ENCODE data around the gene FARP1.

The FARP1 gene

DNA sequence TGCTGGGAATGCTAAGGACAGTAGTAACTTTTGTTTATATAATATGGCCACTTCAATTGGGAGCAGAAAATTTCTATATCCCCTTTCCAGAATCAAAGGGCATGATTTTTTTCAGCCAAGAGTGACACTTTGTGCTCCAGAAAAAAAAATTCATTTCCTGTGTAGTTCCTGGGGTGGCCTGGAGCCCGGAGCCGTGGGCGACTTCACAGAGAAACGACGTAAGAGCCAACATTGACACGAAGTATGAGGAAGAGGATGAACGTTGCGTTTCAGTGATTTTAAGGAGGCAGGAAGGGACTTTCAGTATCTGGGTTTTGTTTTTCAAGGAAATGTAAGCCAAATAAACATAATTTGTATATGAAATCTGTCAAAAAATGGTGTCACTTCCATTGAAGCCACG, 246.4 kb downstream of the FARP1 start:
- TF ChIP-seq, protein P1, sequence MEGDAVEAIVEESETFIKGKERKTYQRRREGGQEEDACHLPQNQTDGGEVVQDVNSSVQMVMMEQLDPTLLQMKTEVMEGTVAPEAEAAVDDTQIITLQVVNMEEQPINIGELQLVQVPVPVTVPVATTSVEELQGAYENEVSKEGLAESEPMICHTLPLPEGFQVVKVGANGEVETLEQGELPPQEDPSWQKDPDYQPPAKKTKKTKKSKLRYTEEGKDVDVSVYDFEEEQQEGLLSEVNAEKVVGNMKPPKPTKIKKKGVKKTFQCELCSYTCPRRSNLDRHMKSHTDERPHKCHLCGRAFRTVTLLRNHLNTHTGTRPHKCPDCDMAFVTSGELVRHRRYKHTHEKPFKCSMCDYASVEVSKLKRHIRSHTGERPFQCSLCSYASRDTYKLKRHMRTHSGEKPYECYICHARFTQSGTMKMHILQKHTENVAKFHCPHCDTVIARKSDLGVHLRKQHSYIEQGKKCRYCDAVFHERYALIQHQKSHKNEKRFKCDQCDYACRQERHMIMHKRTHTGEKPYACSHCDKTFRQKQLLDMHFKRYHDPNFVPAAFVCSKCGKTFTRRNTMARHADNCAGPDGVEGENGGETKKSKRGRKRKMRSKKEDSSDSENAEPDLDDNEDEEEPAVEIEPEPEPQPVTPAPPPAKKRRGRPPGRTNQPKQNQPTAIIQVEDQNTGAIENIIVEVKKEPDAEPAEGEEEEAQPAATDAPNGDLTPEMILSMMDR (IDR thresholded peaks at IDR 0.05; ENCODE audit: low read depth, low read length) = no peak
- H3K4me3 ChIP-seq (ENCODE audit: low read depth, low read length) = no peak overlapping the region

DNA sequence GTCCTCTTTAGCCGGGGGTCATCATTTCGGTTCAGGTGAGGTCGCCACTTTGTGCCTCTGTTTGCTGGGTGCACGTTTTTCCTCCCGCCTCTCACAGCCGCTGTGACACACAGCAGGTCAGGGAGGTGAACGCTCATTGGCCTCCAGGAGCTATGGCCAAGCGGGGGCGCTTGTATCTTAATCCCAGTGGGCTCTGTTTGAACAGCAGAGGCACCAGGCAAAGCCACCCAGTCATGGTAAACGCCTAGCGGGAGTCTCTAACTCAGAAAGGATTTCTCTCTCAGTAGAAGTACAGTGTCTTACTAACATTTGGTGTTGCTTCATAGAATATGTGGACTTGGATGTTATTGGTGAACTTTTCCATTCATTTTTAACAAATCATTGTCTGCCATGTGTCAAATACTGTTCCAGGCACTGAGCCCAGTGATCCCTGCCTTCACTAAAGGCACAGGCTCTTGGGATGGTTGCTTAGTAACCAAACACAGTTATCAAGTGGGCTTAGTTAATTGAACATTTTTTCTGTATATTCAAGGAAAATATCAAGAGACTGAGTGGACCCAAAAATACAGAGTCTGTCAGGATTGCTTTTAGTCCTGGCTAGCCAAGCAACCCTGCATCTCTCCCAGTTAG, 247.3 kb downstream of the FARP1 start:
- TF ChIP-seq, protein P1 (IDR thresholded peaks at IDR 0.05; ENCODE audit: low read depth, low read length) = no peak

DNA sequence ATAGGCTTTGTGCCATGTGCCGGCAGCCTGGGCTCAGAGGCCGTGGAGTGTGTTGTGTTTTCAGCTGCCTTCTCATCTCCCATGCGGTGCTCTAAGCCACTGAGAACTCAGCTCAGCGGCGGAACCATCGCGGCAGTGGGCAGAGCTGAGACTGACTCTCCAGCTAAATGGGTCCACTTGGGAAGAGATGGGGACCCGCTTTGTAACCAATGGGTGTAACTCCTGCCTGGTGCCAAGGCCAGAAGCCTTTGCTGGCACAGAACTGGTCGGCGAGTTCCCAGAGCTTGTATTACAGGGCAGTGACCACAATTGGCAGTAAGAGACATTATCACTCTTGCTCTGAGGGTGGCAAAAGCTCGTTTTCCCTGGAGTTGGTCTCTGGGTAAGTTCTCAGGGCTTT, 251.0 kb downstream of the FARP1 start:
- H3K4me3 ChIP-seq (ENCODE audit: low read depth, low read length) = no peak overlapping the region
- TF ChIP-seq, protein P1 (IDR thresholded peaks at IDR 0.05; ENCODE audit: low read depth, low read length) = no peak

More for the DNA sequence above, 247.3 kb downstream of the FARP1 start:
- H3K4me3 ChIP-seq (ENCODE audit: low read depth, low read length) = no peak overlapping the region

DNA sequence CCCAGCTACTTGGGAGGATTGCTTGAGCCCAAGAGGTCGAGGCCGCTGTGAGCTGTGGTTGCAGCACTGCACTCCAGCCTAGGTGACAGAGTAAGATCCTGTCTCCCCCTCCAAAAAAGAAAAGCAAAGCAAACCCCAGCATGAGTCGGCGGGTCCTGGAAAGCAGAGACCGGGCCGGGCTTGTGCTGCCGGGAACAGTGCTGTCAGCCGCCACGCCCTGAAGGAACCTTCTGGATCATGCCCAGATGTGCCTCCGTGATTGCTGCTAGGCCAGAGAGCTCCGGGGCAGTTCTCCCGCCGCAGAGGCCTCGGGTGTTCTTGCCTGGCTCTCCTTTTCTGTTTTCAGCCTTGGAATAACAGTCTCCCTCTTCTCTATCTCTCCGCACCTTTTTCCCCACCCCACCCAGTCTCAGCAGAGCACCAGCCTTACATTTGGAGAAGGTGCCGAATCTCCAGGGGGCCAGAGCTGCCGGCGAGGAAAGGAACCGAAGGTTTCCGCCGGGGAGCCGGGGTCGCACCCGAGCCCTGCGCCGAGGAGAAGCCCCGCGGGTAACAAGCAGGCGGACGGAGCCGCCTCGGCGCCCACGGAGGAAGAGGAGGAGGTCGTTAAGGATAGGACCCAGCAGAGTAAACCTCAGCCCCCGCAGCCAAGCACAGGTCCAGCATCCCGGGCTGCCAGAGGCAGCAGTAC, 252.1 kb downstream of the FARP1 start:
- TF ChIP-seq, protein P1 (IDR thresholded peaks at IDR 0.05; ENCODE audit: low read depth, low read length) = no peak
- H3K4me3 ChIP-seq (ENCODE audit: low read depth, low read length) = no peak overlapping the region

DNA sequence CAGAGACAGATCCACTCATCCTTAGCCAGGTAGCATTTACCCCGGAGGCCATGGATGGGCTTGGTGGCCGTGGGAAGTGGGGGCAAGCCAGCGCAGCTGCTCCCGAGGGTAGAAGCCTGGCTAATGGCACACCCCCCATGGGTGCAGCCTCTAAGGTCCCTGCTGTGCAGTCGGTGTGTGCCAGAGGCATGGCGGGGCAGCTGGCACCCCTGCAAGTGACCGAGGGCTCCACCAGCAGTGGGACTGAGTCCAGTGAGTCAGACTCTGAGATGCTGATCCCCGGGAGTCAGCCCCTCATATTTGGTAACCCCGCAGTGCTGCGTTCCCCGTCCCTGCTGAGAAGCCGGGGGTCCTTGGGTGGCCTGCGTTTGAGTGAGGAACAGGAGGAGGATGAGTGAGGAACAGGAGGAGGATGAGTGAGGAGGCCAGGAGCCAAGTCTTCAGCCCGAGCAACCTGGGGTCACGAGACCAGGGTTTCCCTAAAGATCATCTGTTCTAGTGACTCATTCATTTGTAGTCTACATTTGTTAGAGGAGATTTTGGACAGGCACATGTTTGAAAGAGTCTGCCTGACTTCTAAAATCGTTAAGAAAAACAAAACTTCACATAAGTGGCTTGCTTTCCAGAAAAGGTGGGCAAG, 253.3 kb downstream of the FARP1 start:
- H3K4me3 ChIP-seq (ENCODE audit: low read depth, low read length) = no peak overlapping the region
- TF ChIP-seq, protein P1 (IDR thresholded peaks at IDR 0.05; ENCODE audit: low read depth, low read length) = no peak

DNA sequence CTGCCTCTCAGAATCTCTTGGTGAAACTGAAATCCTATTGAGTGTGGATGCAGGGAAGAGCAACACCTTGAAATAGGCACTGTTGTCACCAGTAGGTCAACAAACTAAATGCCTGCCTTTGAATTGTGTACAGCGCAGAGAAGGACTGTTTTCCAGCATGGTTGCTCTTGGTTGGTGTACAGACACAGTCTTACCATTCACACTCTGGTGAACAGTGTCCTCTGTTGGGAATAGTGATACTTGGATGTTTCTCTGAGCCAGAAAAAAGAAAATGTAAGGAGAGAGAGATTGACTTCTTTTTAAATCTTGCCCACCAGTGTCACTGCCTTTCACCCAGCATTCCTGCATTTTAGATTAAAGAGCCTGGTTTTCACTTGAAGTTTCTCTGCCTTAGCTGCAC, 254.3 kb downstream of the FARP1 start:
- no peak overlapping the region for H3K4me3 ChIP-seq (ENCODE audit: low read depth, low read length)
- TF ChIP-seq, protein P1 (IDR thresholded peaks at IDR 0.05; ENCODE audit: low read depth, low read length) = peak; percentile 22; the same call in 1 of the 2 replicates

DNA sequence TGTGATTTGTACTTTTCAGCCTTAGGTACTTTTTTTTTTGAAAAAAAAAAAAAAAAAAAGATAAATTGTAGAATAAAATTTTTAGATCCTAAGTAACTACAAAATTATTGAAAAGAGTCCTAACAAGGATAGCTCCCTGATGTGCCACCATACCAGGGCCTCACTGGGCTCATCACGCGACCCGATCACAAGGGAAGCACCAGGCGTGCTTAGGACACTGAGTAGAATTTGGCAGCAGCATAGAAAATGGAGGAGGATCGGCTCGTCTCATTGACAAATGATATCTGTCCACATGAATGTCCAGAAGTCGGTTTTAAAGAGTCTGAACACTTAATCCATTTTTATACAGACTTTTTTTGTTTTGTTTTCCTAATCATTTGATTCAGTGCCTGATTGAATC, 255.0 kb downstream of the FARP1 start:
- TF ChIP-seq, protein P1 (IDR thresholded peaks at IDR 0.05; ENCODE audit: low read depth, low read length) = no peak

More for the DNA sequence above, 255.0 kb downstream of the FARP1 start:
- no peak overlapping the region for H3K4me3 ChIP-seq (ENCODE audit: low read depth, low read length)
